ENCODE results near the gene ARHGEF12. TPM values are rescaled to one million over a fixed set of nuclear protein-coding genes. Genes with fewer than 3 reads are reported as not detected.

Gene ARHGEF12
- total RNA-seq, 1 experiment from 2014 or later = 132 TPM

- CTCF ChIA-PET = interaction anchor here (0.6 kb wide), 1 partner anchor 426 kb away, joined by 3 read pairs; no protein-coding TSS in a partner anchor
- intact Hi-C loops (cut with micrococcal nuclease; ENCODE audit: unreplicated experiment) = no loop called here
- Histone ChIP-seq H3K4me1 (ENCODE audit: insufficient read depth, low read length, poor library complexity, severe bottlenecking) (no peaks in the 10 kb centered on the region), H3K9me3 (ENCODE audit: low read depth, low read length, poor library complexity, severe bottlenecking) (no peaks in the 10 kb centered on the region), H3K36me3 (ENCODE audit: insufficient read depth, low read length, poor library complexity, severe bottlenecking) (no peaks in the 10 kb centered on the region), H3K27ac (ENCODE audit: low read depth, low read length, poor library complexity, severe bottlenecking) (no peak overlapping the region), H3K4me3 (ENCODE audit: low read depth, low read length, poor library complexity, severe bottlenecking) (no peak overlapping the region), H3K27me3 (replicated peaks; ENCODE audit: insufficient read depth, low read depth, low read length, poor library complexity) (peaks cover 10% of the 10 kb centered on the region)
- TF ChIP-seq EZH2 (IDR thresholded peaks at IDR 0.05; ENCODE audit: borderline replicate concordance, low read depth, low read length, poor library complexity, severe bottlenecking) (no peak), CTCF (conservative IDR thresholded peaks at IDR 0.05; ENCODE audit: low read depth, low read length) (no peak)
- POLR2A ChIA-PET (ENCODE audit: low non-redundant PET) = no interaction called here
- DNase-seq (ENCODE audit: low spot score) = no peak
- BruUV-seq (replicated peaks) = no TSS peak
Measured at GRCh38 chr11:120526241-120526640, 190.0 kb downstream of the ARHGEF12 start.

GRCh38 chr11:120527111-120527761 is 191.0 kb downstream of the ARHGEF12 start:
- H3K36me3 ChIP-seq (ENCODE audit: insufficient read depth, low read length, poor library complexity, severe bottlenecking) = no peaks in the 10 kb centered on the region
- no peaks in the 10 kb centered on the region for H3K9me3 ChIP-seq (ENCODE audit: low read depth, low read length, poor library complexity, severe bottlenecking)
- no peak for TF ChIP-seq CTCF (conservative IDR thresholded peaks at IDR 0.05; ENCODE audit: low read depth, low read length)
- TF ChIP-seq EZH2 (IDR thresholded peaks at IDR 0.05; ENCODE audit: borderline replicate concordance, low read depth, low read length, poor library complexity, severe bottlenecking) = no peak
- intact Hi-C loops (cut with micrococcal nuclease; ENCODE audit: unreplicated experiment) = no loop called here
- peaks cover 10% of the 10 kb centered on the region for H3K27me3 ChIP-seq (replicated peaks; ENCODE audit: insufficient read depth, low read depth, low read length, poor library complexity)
- CTCF ChIA-PET = no interaction called here
- H3K4me3 ChIP-seq (ENCODE audit: low read depth, low read length, poor library complexity, severe bottlenecking) = no peak overlapping the region
- no peak for DNase-seq (ENCODE audit: low spot score)
- H3K27ac ChIP-seq (ENCODE audit: low read depth, low read length, poor library complexity, severe bottlenecking) = no peak overlapping the region
- no peaks in the 10 kb centered on the region for H3K4me1 ChIP-seq (ENCODE audit: insufficient read depth, low read length, poor library complexity, severe bottlenecking)
- POLR2A ChIA-PET (ENCODE audit: low non-redundant PET) = no interaction called here
- BruUV-seq (replicated peaks) = no TSS peak

- no peak for DNase-seq (ENCODE audit: low spot score)
Measured at GRCh38 chr11:120528749-120529148, 192.5 kb downstream of the ARHGEF12 start.

More at GRCh38 chr11:120528749-120529148, 192.5 kb downstream of the ARHGEF12 start:
- Histone ChIP-seq H3K4me1 (ENCODE audit: insufficient read depth, low read length, poor library complexity, severe bottlenecking) (peaks cover 3% of the 10 kb centered on the region), H3K36me3 (ENCODE audit: insufficient read depth, low read length, poor library complexity, severe bottlenecking) (no peaks in the 10 kb centered on the region), H3K27ac (ENCODE audit: low read depth, low read length, poor library complexity, severe bottlenecking) (no peak overlapping the region), H3K4me3 (ENCODE audit: low read depth, low read length, poor library complexity, severe bottlenecking) (no peak overlapping the region), H3K27me3 (replicated peaks; ENCODE audit: insufficient read depth, low read depth, low read length, poor library complexity) (peaks cover 10% of the 10 kb centered on the region), H3K9me3 (ENCODE audit: low read depth, low read length, poor library complexity, severe bottlenecking) (no peaks in the 10 kb centered on the region)
- intact Hi-C loops (cut with micrococcal nuclease; ENCODE audit: unreplicated experiment) = no loop called here
- no TSS peak for BruUV-seq (replicated peaks)
- ChIA-PET CTCF (no interaction called here), POLR2A (ENCODE audit: low non-redundant PET) (no interaction called here)
- TF ChIP-seq CTCF (conservative IDR thresholded peaks at IDR 0.05; ENCODE audit: low read depth, low read length) (no peak), EZH2 (IDR thresholded peaks at IDR 0.05; ENCODE audit: borderline replicate concordance, low read depth, low read length, poor library complexity, severe bottlenecking) (no peak)
